Naive thymus-derived CD8-positive, alpha-beta T cell (primary cell): ENCODE measurements around the gene LRBA. TPM values are rescaled to one million over a fixed set of nuclear protein-coding genes. Genes with fewer than 3 reads are reported as not detected.

Experiments used
- ATAC-seq, 2 donors: fragments of 150-1000 bp; cut with Tn5 transposase in 1 of 2; sonication (Bioruptor Pico), chemical (Tn5 transposase) in 1 of 2; 1 replicate in 1 of 2; 2 replicates in 1 of 2; pipeline ENCODE4 v1.10.0; 2021; ENCODE audit warnings: mild to moderate bottlenecking in 2 of 2, moderate library complexity in 2 of 2
- POLR2A ChIA-PET: fragments of 350-600 bp; sonication (Branson Sonifier 250); formaldehyde crosslinking; loops from one replicate; lab custom pipeline; 2021; ENCODE audit warnings: antibody characterized with exemption; lab: Charles Lee
- DNase-seq, 10 donors: peaks; one replicate each; pipeline versions ENCODE4 v3.0.0 to v3.0.0-alpha.2; 2020 to 2022
- H3K27ac Mint-ChIP-seq, 10 donors: one replicate each; pipeline ENCODE4 v1.8.0; 2020 to 2022; ENCODE audit warnings: mild to moderate bottlenecking in 10 of 10, mixed read lengths in 10 of 10, moderate library complexity in 4 of 10, inconsistent platforms in 1 of 10
- H3K27me3 Mint-ChIP-seq, 5 donors: one replicate each; pipeline ENCODE4 v1.8.0; 2021 to 2022; ENCODE audit warnings: mixed read lengths in 5 of 5
- H3K36me3 Mint-ChIP-seq, 3 donors: one replicate each; pipeline ENCODE4 v1.8.0; 2020 to 2022; ENCODE audit warnings: mixed read lengths in 3 of 3, mild to moderate bottlenecking in 2 of 3, inconsistent platforms in 1 of 3
- H3K4me1 Mint-ChIP-seq, 4 donors: one replicate each; pipeline ENCODE4 v1.8.0; 2021 to 2022; ENCODE audit warnings: mixed read lengths in 4 of 4
- H3K4me3 Mint-ChIP-seq, 10 donors: one replicate each; pipeline ENCODE4 v1.8.0; 2020 to 2022; ENCODE audit warnings: mild to moderate bottlenecking in 10 of 10, mixed read lengths in 10 of 10, moderate library complexity in 6 of 10, inconsistent platforms in 1 of 10
- H3K9me3 Mint-ChIP-seq, 9 donors: one replicate each; pipeline ENCODE4 v1.8.0; 2020 to 2022; ENCODE audit warnings: mixed read lengths in 9 of 9, mild to moderate bottlenecking in 3 of 9, inconsistent platforms in 1 of 9, moderate library complexity in 1 of 9
- polyA plus RNA-seq, 3 donors: library from polyadenylated mRNA; unstranded; fragments of 300-500 nt; fragmentation: Illumina TruSeq; gene quantifications; one replicate each; pipeline ENCODE4 v1.2.3, GENCODE V29; 2021
- total RNA-seq, 8 experiments: library from RNA in 2 of 8; stranded (reverse) in 2 of 8; gene quantifications; one replicate each; pipeline ENCODE4 v1.2.3 and lab custom pipeline; 2021 to 2026

The LRBA gene
- total and polyA plus RNA-seq, 5 experiments from 2014 or later: 16.4 to 57.7 (median 18.4) TPM

DNA sequence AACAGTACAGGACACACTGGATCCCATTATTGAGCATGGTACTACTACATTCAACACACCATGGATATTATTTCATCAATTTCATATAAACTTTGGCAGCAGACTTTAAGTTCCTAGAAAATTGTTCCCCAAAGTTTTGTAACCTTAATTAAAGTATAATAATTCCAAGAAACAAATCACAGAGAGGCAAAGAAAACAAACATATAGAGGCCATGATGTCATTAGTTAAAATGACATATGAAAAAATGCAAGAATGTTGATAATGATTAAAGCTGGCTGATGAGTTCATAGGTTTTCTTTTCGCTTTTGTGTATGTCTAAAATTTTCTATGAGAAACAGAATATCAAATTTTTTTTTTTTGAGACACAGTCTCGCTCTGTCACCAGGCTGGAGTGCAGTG lies 26.8 kb downstream of the LRBA start:
- Mint-ChIP-seq H3K4me1 (peaks cover 20 to 44% (median 37%) of the 10 kb centered on the region in 4 donors), H3K36me3 (peaks cover 10 to 29% (median 19%) of the 10 kb centered on the region in 3 donors), H3K9me3 (peaks cover 0 to 6% (median 0%) of the 10 kb centered on the region in 9 donors), H3K27ac (peak overlapping the region in 2 of 10 donors; percentile 34 to 49), H3K4me3 (no peak overlapping the region), H3K27me3 (no peaks in the 10 kb centered on the region)
- POLR2A ChIA-PET: no interaction called here
- no peak for ATAC-seq
- DNase-seq: no peak

- ATAC-seq (no peak), DNase-seq (no peak)
- peaks cover 10 to 31% (median 23%) of the 10 kb centered on the region in 3 donors for H3K36me3 Mint-ChIP-seq
- no peaks in the 10 kb centered on the region for H3K27me3 Mint-ChIP-seq
- POLR2A ChIA-PET: no interaction called here
- H3K4me3 Mint-ChIP-seq: no peak overlapping the region
- H3K27ac Mint-ChIP-seq: peak overlapping the region in 4 of 10 donors; percentile 30 to 39 (median 36)
- peaks cover 0 to 6% (median 0%) of the 10 kb centered on the region in 9 donors for H3K9me3 Mint-ChIP-seq
- H3K4me1 Mint-ChIP-seq: peaks cover 16 to 44% (median 35%) of the 10 kb centered on the region in 4 donors
Measured at GRCh38 chr4:150987204-150987603, 27.9 kb downstream of the LRBA start.

DNA sequence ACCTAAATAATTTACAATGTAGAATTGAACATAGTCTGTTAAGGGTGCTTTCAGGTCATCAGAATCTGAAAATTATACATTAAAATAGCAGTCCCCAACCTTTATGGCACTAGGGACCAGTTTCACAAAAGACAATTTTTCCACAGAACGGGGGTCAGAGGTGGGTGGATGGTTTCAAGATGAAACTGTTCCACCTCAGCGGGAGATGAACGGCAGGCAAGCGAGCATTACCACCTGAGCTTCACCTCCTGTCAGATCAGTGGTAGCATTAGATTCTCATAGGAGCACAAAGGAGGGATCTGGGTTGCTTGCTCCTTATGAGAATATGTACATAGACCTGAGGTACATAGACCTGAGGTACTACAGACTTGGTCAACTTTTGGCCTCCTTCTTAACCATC lies 29.0 kb downstream of the LRBA start:
- POLR2A ChIA-PET: no interaction called here
- Mint-ChIP-seq H3K27ac (peak overlapping the region in 2 of 10 donors; percentile 8 to 40), H3K36me3 (peaks cover 2 to 21% (median 16%) of the 10 kb centered on the region in 3 donors), H3K9me3 (peaks cover 0 to 2% (median 0%) of the 10 kb centered on the region in 9 donors), H3K4me3 (no peak overlapping the region), H3K27me3 (no peaks in the 10 kb centered on the region), H3K4me1 (peaks cover 11 to 48% (median 36%) of the 10 kb centered on the region in 4 donors)
- DNase-seq: no peak
- ATAC-seq: no peak

GRCh38 chr4:150983851-150984250 lies 31.2 kb downstream of the LRBA start:
- ATAC-seq (no peak), DNase-seq (no peak)
- Mint-ChIP-seq H3K36me3 (peaks cover 13 to 26% (median 26%) of the 10 kb centered on the region in 3 donors), H3K9me3 (peaks cover 0 to 9% (median under 1%) of the 10 kb centered on the region in 9 donors), H3K27ac (peak overlapping the region in 1 of 10 donors; percentile 21), H3K4me1 (peaks cover 25 to 58% (median 49%) of the 10 kb centered on the region in 4 donors), H3K4me3 (no peak overlapping the region), H3K27me3 (no peaks in the 10 kb centered on the region)
- POLR2A ChIA-PET: no interaction called here

DNA sequence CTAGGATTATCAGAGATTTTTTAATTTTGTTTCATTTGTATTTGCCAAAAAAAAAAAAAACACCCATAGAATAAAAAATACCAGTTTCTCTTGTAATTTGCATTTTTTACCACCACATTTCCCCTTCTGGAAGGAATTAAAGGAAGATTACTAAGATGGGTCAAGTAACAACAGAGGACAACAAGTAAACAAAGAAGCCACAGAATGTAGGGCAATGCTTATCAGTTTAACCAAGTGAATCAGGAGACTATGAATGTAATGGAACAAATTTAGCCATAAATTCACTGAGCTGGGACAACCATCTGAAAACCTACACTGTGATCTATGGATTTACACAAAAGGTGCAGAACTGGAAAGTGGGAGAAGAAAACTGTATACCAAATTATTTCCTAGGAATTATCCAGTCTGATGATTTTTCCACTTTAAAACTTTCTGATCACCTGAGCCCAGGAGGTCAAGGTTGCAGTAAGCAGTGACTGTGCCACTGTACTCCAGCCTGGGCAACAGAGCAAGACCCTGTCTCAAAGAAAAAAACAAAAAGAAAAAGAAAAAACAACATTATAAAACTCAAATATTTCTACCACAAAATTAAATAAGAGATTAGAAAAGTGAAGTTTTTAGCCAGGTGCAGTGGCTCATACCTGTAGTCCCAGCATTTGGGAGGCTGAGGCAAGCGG lies 32.4 kb downstream of the LRBA start:
- H3K36me3 Mint-ChIP-seq: peaks cover 16 to 34% (median 33%) of the 10 kb centered on the region in 3 donors
- no peak overlapping the region for H3K4me3 Mint-ChIP-seq
- peaks cover 0 to 17% (median 8%) of the 10 kb centered on the region in 9 donors for H3K9me3 Mint-ChIP-seq
- peak overlapping the region in 3 of 10 donors; percentile 9 to 63 (median 29) for H3K27ac Mint-ChIP-seq
- H3K27me3 Mint-ChIP-seq: no peaks in the 10 kb centered on the region
- POLR2A ChIA-PET: no interaction called here
- ATAC-seq (no peak), DNase-seq (no peak)
- H3K4me1 Mint-ChIP-seq: peaks cover 34 to 66% (median 57%) of the 10 kb centered on the region in 4 donors

DNA sequence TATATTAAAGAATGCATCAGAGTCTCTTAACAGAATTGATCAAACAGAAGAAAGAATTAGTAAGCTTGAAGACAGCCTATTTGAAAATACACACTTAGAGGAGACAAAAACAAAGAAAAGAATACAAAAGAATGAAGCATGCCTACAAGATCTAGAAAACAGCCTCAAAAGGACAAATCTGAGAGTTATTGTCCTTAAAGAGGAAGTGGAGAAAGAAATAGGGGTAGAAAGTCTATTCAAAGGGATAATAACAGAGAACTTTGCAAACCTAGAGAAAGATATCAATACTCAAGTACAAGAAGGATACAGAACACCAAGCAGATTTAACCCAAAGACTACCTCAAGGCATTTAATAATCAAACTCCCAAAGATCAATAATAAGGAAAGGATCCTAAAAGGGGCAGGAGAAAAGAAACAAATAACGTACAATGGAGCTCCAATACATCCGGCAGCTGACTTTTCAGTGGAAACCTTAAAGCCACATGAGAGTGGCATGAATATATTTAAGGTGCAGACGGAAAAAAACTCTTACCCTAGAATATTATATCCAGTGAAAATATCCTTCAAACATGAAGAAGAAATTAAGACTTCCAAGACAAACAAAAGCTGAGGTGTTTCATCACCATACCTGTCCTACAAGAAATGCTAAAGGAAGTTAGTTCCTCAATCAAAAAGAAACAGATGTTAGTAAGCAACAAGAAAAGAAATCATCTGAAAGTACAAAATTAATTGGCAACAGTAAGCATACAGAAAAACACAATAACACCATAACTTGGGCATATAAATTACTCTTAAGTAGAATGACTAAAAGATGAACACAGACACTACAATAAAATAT lies 36.1 kb downstream of the LRBA start:
- H3K36me3 Mint-ChIP-seq: peaks cover 16 to 36% (median 33%) of the 10 kb centered on the region in 3 donors
- H3K4me3 Mint-ChIP-seq: peak overlapping the region in 3 of 10 donors; percentile 5 to 20 (median 6)
- H3K27me3 Mint-ChIP-seq: no peaks in the 10 kb centered on the region
- H3K27ac Mint-ChIP-seq: peak overlapping the region in 3 of 10 donors; percentile 8 to 63 (median 11)
- H3K4me1 Mint-ChIP-seq: peaks cover 38 to 73% (median 67%) of the 10 kb centered on the region in 4 donors
- ATAC-seq (no peak), DNase-seq (no peak)
- peaks cover 0 to 19% (median 10%) of the 10 kb centered on the region in 9 donors for H3K9me3 Mint-ChIP-seq
- POLR2A ChIA-PET: no interaction called here

DNA sequence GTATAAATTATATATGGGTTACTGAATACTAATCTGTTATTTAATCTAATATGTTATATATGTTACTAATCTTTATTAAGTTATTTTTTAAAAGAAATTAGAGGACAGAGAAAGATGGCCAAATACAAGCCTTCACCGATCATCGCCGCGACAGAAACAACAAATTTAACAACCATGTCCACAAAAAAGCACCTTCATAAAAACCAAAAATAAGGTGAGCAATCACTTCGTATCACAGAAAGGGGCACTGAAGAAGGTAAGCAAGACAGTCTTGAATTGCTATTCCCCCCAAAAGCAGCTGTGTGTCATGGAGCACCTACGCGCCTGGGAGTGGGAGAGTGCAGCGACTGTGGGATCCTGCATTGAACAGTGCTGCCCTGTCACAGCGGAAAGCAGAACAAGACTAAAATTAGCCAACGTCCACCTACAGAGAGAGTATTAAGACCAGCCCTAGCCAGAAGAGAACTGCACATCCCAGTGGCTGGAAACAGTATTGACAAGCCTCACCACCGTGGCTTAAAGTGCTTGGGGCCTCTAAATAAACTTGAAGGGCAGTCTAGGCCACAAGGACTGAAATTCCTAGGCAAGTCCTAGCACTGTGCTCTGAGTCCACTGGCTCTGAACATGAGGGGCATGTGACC lies 38.5 kb downstream of the LRBA start:
- Mint-ChIP-seq H3K4me3 (peak overlapping the region in 1 of 10 donors; percentile 39), H3K27ac (peak overlapping the region in 1 of 10 donors; percentile 22), H3K27me3 (no peaks in the 10 kb centered on the region), H3K4me1 (peaks cover 46 to 82% (median 76%) of the 10 kb centered on the region in 4 donors), H3K36me3 (peaks cover 16 to 28% (median 26%) of the 10 kb centered on the region in 3 donors), H3K9me3 (peaks cover 0 to 19% (median 10%) of the 10 kb centered on the region in 9 donors)
- ATAC-seq (no peak), DNase-seq (no peak)
- POLR2A ChIA-PET: no interaction called here

GRCh38 chr4:150974750-150975149 lies 40.3 kb downstream of the LRBA start:
- peak overlapping the region in 4 of 10 donors; percentile 3 to 11 (median 6) for H3K4me3 Mint-ChIP-seq
- POLR2A ChIA-PET: no interaction called here

GRCh38 chr4:150974252-150974640 lies 40.8 kb downstream of the LRBA start:
- Mint-ChIP-seq H3K36me3 (peaks cover 7 to 14% (median 11%) of the 10 kb centered on the region in 3 donors), H3K27ac (peak overlapping the region in 5 of 10 donors; percentile 7 to 52 (median 22)), H3K4me1 (peaks cover 38 to 79% (median 71%) of the 10 kb centered on the region in 4 donors), H3K9me3 (peaks cover 0 to 18% (median 5%) of the 10 kb centered on the region in 9 donors), H3K27me3 (no peaks in the 10 kb centered on the region), H3K4me3 (peak overlapping the region in 4 of 10 donors; percentile 11 to 30 (median 24))
- POLR2A ChIA-PET: no interaction called here
- no peak for ATAC-seq
- no peak for DNase-seq

More at GRCh38 chr4:150974750-150975149, 40.3 kb downstream of the LRBA start:
- peak overlapping the region in 5 of 10 donors; percentile 7 to 82 (median 49) for H3K27ac Mint-ChIP-seq
- H3K4me1 Mint-ChIP-seq: peaks cover 40 to 78% (median 73%) of the 10 kb centered on the region in 4 donors
- H3K27me3 Mint-ChIP-seq: no peaks in the 10 kb centered on the region
- ATAC-seq: no peak
- peaks cover 10 to 17% (median 15%) of the 10 kb centered on the region in 3 donors for H3K36me3 Mint-ChIP-seq
- DNase-seq: no peak
- H3K9me3 Mint-ChIP-seq: peaks cover 0 to 19% (median 5%) of the 10 kb centered on the region in 9 donors

GRCh38 chr4:150973626-150974251 lies 41.3 kb downstream of the LRBA start:
- Mint-ChIP-seq H3K9me3 (peaks cover 0 to 13% (median 2%) of the 10 kb centered on the region in 9 donors), H3K27me3 (no peaks in the 10 kb centered on the region), H3K4me1 (peaks cover 37 to 79% (median 68%) of the 10 kb centered on the region in 4 donors), H3K4me3 (peak overlapping the region in 4 of 10 donors; percentile 11 to 30 (median 24)), H3K27ac (peak overlapping the region in 4 of 10 donors; percentile 15 to 52 (median 46)), H3K36me3 (peaks cover 2 to 11% (median 6%) of the 10 kb centered on the region in 3 donors)
- DNase-seq (no peak), ATAC-seq (no peak)
- POLR2A ChIA-PET: no interaction called here

- POLR2A ChIA-PET: no interaction called here
- Mint-ChIP-seq H3K36me3 (peaks cover 0 to 1% (median 1%) of the 10 kb centered on the region in 3 donors), H3K9me3 (peaks cover 0 to 1% (median 0%) of the 10 kb centered on the region in 9 donors), H3K4me3 (peak overlapping the region in 5 of 10 donors; percentile 2 to 34 (median 30)), H3K4me1 (peaks cover 26 to 70% (median 61%) of the 10 kb centered on the region in 4 donors), H3K27me3 (no peaks in the 10 kb centered on the region), H3K27ac (peak overlapping the region in 4 of 10 donors; percentile 3 to 41 (median 24))
- DNase-seq (no peak), ATAC-seq (no peak)
Measured at GRCh38 chr4:150972592-150972991, 42.5 kb downstream of the LRBA start.
